HG03571 (cell line): ENCODE results near the gene SH2D1B.

Source experiments
- ATAC-seq: cut with Tn5 transposase; IDR thresholded peaks from one replicate; pipeline ENCODE4 v1.9.1; 2021; ENCODE audit not compliant: unreplicated experiment

Gene SH2D1B

DNA sequence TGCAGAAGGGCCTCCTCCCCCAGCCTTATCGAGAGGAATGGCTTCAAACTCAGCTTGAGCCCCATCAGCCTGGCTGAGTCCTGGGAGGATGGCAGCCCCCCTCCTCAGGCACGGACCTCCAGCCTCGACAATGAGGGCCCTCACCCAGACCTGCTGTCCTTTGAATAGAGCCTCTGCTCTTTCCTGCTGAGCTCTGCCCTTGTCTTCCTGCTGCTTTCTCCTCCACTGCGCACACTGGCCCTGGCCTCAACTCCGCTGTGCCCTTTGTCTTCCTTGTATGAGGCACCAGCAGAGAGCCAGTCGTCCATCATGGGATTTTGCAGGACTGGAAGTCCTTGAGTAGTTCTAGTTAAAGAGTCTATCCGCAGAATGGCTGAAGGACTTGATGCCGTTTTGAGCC lies 28.4 kb downstream of the SH2D1B start:
- ATAC-seq = no peak

DNA sequence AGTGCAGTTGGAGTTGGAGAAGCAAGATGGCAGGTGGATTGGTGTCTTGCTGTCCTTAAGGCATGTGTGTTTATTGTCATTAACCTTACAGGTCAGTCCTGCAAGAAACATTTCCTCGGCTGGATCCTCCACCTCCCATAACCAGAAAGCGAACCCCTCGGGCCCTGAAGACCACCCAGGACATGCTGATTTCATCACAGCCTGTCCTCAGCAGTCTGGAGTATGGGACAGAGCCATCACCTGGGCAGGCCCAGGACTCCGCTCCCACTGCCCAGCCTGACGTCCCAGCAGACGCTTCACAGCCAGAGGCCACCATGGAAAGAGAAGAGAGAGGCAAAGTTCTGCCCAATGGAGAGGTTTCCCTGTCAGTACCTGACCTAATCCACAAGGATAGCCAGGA lies 28.8 kb downstream of the SH2D1B start:
- no peak for ATAC-seq

DNA sequence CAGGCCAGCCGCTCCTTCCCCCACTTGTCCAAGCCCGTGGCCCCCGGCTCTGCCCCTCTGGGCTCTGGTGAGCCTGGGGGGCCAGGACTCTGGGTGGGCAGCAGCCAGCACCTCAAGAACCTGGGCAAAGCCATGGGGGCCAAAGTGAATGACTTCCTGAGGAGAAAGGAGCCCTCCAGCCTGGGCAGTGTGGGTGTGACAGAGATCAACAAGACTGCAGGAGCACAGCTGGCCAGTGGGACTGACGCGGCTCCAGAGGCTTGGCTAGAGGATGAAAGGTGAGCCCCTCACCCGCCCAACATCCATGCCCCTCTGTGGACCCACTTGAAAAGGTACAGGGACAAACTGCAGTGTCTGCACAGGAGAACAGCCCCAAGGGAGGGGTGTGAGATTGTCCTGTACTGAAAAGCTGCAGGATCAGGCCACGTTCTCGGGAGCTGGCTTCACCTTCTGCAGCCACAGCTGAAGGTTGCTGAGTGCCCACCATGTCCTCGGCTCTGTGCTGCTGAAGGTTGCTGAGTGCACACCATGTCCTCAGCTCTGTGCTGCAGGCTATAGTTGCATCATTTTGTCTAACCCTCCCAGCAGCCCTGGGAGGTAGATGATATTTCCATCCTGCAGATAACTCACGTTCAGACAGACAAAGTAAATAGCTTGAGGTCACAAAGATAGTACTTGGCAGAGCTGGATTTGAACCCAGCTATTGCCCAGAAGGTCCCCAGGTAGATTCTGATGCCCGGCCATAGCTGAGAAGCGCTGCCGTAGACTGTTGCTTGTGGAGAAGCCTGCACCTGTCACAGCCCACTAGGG lies 29.8 kb downstream of the SH2D1B start:
- no peak for ATAC-seq

DNA sequence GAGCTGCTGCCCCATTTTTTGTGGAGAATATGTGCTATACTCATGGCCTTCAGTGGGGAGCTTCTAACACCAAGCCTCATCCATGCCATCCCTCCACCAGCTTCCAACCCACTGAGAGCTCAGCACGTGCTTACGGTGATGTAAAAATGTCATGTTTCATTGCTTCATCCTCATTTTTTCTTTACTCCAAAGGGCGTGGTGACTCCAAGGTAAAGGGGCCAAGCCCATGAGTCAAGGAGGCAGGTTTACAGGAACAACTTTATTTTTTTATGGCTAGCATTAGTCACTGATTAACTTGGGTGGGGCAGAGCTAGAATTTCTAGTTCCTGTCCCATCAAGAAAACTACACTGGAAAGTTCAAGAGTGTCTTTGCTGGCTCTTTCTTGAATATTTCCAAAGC lies 30.6 kb downstream of the SH2D1B start, which contains the start of gene C1orf226:
C1orf226 (plus strand) TSS at position 346 of the 400 bp plus-strand sequence. CDS start 174 bp downstream, outside the sequence.
- no peak for ATAC-seq

DNA sequence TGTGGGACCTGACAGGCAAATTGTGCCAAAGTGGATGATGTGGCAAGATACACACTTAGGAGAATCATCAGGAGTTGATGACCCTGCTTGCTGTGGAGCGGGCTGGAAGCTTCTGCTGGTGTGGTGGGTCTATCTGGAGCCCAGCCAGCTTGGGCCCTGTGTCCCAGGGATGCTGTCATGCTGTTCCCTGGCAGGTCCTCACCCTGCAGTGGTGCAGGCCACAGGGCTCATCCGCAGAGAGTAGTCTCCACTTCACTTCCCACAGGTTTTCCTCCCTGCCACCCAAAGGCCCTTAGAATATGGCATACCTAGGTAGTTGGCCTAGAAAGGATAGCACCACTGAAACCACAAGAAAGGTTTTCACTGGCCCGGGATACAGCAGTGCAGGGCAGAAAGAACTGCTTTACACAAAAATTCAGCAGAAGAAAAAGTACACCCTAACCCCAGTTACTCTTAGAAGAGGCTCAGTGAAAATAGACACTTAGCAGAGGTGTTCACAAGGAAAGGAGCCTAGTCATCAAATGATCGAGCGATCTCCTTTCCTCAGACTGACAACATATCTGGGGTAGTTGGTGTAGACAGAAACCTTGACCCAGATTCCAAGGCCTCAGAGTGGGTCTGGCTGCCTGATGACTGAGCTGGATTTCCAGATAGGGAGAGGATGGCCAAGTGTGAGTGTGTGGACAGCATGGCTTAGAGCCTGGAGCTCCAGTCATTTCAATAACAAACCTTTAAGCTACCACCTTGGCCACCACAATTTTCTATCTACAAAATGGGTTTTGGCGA lies 31.7 kb downstream of the SH2D1B start:
- ATAC-seq = no peak

DNA sequence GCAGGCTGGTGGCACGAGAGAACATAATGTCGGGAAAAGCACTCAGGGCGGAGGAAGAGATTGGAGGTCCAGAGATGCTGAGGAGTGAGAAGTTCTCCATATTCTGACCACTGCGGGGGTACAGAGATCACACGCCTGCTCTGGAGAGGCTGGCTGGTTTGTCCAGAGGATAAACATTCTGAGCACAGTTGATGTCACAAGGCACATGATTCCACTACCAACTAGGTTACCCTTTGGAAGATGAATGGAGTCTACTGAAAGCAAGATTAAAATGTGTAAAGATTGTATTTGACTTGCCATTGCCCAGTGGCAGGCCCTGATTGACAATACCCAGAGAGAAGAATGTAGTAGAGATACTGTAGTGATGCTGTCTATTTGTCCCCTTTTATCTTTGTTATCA lies 35.2 kb downstream of the SH2D1B start, which contains the start of gene SPATA46:
SPATA46 (minus strand) TSS at position 164 of the 400 bp plus-strand sequence; CDS start at position 100, 64 bp downstream.
- ATAC-seq = no peak

DNA sequence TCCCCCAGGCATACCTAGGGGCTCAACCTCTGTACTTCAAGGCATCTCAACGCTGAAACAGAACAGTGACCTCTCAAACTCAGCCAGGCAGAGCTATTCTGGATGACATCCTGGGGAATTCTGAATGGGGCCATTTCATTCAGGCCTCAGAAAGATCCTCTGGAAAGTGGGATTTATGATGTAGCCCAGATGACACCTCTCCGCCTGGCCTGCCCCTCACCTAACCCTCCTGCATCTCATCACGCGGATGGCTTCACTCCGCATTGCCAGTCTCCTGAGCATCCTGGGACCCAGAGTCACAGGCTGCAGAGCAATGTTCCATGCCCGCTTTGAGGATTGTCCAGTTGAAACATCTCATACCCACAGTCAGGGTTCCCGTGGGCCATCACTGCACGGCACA lies 36.5 kb downstream of the SH2D1B start:
- ATAC-seq = no peak

DNA sequence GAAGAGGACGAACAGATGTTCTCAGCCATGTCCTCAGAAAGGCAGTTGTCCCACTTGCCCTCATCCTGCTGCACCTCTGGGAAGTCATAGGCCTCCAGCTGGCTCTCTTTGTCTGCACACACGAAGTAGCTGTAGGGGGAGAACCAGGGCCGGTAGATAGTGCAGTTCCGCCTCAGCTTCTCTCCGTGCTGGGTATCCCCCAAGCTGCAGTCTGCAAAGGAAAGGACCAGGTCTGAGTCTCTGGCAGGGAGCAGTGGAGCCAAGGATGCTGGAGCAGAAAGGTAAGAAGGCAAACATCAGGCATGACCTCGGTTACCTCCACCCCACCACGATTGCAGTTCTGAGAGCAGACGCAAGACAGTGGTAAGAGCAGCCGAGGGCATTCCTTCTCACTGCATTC lies 37.5 kb downstream of the SH2D1B start:
- no peak for ATAC-seq

DNA sequence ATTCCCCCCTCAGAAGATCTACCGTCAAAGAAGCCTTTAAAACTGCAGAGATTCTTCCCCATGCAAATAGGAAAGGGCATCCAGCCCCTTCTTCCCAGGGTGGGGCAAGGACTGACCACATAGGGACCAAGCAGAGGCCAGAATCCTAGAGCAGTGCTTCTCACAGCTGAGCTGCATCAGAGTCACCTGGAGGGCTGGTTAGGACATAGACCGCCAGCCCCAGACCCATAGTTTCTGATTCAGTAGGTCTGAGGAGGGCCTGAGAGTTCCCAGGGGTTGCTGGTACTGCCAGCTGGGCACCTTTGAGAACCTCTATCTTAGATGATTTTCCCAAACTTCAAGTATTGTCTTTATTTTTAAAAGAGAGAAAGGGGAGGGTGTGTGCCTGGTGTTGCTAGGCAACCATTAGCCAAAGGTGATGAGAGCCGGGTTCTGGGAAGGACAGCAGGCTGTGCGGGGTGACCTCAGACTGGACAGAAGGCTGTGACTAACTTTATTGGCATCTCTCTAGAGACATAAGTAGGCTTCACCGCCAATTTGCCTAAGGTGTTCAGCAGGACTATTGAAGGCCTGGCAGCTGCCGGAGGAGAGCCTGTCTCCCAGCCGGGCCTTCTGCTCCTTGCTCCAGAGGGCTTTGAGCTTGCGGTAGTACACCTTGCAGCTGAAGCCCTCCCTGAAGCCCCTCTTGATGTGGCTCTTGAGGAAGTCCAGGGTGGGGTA lies 38.2 kb downstream of the SH2D1B start:
- ATAC-seq = no peak

DNA sequence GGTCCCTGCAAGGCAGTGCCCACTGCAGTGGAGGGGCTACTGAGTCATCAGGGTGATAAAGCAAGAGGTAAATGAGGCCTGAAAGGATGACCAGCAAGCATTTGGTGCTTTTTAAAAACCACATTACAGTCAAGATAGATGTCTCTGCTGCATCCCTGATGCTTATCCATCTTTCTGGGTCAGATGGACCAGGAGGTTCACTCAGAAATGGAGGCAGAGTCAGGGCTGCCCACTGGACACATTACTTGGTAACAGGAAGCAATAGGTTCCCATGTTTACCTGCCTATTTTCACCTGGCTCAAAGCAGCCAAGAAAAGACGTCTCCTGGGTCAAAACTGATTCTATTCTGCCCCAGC lies 38.9 kb downstream of the SH2D1B start:
- ATAC-seq = no peak

DNA sequence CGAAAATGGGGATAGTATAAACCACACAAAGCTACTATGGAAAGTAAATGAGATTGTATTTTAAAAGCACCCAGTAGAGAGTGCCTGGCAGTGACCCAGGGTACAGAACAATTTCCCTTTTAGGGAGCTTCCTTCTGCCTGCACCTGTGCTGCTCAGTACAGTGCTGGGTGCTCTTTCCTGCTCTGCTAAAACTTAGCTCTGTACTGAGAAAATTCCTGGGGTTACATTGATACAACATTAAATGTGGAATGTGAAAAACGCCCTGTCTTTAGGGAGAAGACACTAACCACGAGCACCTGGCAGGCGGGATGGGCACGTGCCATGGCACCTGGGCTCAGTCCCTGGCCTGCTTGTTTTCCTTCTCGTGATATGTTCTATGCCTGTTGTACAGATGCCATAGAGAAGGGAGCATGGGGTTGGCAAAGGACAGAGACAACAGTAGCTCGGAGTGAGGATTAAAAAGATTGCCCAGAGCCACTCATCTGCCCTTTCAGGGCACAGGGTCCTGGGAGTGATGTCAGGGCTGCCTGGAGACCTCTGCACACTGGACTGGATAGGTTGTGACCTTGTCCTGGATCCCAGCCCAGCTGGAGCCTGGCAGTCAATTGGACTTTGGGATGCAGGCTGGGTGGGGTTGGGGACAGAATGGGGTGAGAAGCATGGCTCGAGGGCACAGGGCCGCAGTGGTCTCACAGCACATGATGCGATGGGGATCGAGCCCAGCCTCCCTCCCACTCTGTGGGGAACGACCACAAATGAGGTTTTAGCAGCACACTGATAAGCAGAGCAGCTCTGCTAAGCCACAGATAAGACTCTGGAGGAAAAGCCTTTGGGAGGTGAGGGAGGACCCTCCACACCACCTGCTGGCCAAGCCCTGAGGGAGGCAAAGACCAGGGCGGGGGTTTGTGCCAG lies 39.5 kb downstream of the SH2D1B start:
- no peak for ATAC-seq

DNA sequence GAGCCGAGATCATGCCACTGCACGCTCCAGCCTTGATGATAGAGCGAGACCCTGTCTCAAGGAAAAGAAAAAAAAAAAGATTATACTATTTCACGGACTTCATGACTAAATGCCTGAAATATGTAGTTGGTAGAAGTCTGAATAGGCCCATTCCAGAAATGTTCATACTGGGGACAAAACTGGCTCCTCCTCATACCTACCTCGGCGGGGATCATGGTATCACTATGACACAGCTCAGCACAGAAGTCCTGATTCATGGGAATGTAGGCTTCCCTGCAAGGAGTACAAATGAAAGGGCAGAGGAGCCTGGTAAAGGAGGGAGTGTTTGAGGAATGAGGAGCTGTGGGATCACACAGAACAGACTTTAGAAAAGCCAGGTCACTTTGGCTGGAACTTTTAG lies 40.3 kb downstream of the SH2D1B start:
- no peak for ATAC-seq

DNA sequence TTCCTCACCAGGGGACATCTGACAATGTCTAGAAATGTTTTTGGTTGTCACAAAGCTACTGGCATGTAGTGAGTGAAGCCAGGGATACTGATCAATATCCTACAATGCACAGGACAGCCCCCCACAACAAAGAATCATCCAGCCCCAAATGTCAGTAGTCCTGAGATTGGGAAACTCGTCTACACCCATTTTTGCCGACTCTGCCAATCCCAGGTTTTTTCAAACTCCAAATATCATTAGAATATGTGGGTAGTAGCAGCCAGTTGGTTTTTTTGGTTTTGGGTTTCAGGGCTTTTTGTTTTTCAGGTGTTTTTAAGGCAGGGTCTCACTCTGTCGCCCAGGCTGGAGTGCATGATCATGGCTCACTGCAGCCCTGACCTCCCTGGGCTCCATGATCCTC lies 41.2 kb downstream of the SH2D1B start:
- no peak for ATAC-seq

DNA sequence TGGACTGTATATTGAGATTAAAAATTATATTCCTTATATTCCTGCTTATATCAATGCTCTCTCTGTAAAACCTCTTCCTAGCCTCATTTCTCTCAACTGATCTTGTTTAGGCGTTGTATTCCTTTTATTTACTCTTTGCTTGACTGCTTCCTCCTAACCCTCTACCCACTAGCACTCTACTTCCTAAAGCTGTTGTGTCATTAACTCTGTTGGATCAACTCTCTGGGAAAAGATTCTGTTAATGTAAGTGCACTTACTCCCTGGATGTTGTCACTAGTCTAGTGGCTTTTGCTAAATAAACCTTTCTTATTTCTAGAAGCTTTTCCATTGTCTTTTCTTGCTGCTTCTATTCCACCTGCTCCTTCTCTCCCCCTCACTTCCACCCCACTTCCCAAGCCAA lies 41.8 kb downstream of the SH2D1B start:
- ATAC-seq = no peak

DNA sequence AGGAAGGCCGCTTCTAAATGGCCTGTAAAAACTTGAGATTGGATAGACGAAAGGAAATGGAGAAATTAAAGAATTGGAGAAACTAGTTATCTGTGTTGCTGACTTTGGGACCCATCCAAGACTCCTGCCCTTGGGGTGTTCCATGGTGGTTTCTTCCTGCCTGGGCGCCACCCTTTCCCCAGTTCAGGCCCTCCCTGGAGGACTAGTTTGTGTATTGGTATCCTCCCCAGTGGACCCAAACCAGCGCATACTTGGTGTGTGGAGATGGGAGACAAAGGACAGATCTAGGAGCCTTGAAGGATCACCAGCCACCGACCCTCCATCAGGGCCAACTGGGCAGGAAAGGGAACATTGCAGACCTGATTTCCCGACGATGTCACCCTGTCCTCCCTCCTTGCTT lies 42.4 kb downstream of the SH2D1B start:
- ATAC-seq = no peak

DNA sequence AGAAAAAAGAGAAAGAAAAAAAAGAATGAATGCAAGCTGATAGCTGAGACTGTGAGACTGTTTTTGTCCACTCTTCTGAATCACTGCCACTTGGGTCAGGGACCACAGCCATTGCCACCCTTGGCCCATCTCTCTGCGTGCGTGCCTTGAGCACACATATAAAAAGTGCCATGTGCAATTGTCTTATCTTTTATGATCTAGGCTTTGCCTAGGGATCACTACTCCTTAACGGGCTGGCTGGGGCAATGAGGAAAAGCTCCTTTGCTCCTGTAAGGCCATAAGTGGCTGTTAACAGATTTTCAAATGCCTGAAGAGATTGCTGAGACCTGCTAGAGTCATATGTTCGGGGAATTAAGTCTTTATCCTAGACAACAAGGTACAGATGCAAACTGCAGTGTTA lies 43.5 kb downstream of the SH2D1B start:
- no peak for ATAC-seq

DNA sequence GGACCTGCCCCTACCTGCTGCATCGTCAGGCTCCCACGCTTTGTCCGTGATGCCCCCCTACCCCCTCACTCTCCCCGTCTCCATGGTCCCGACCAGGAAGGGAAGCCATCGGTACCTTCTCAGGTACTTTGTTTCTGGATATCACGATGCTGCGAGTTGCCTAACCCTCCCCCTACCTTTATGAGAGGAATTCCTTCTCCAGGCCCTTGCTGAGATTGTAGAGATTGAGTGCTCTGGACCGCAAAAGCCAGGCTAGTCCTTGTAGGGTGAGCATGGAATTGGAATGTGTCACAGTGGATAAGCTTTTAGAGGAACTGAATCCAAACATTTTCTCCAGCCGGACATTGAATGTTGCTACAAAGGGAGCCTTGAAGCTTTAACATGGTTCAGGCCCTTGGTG lies 44.2 kb downstream of the SH2D1B start:
- no peak for ATAC-seq

DNA sequence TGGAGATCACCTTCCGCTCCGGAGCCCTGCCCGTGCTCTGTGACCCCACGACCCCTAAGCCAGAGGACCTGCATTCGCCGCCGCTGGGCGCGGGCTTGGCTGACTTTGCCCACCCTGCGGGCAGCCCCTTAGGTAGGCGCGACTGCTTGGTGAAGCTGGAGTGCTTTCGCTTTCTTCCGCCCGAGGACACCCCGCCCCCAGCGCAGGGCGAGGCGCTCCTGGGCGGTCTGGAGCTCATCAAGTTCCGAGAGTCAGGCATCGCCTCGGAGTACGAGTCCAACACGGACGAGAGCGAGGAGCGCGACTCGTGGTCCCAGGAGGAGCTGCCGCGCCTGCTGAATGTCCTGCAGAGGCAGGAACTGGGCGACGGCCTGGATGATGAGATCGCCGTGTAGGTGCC lies 44.9 kb downstream of the SH2D1B start:
- ATAC-seq = no peak

DNA sequence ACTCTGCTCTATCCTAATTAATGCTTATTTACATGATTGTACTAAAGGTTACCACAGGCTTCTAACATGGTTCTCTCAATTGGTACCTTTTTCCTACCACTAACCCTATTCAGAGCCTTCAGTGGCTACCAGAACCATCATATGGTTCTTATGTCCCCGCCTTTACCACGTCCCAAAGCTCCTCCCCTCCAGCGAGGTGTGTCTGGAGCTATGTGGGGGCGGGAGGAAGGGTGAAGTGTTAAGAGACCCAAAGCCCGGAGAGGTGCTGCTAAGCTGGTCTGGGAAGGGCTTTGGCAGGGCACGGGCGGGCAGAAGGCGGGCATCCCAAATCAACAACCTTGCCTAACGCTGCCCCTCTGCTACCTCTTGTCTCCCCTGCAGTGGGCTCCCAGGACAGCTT lies 45.3 kb downstream of the SH2D1B start:
- ATAC-seq = no peak

DNA sequence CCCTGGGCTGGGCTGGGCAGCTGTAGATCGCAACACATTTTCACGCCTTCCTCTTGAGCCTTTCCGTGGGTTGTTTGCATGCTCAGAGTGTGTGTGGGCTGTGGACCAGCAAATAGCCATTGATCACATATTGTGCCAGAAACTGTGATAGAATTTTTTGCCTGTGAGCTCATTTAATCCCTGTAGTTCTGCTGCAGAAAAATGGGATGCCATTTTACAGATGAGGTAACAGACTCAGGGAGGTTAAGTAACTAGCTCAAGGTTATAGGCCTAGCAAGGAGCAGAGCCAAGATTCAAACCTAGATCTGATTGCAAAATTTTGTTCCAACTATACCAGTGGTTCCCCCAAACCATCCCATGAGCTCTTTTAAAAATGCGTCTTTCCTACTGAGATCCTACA lies 45.8 kb downstream of the SH2D1B start:
- ATAC-seq = no peak
